ENCODE measurements around the gene EIF3I. TPM values are rescaled to one million over a fixed set of nuclear protein-coding genes. Genes with fewer than 3 reads are reported as not detected.

The EIF3I gene
- 100 to 1,000 TPM; 174 to 366 (median 241) TPM for total RNA-seq

DNA sequence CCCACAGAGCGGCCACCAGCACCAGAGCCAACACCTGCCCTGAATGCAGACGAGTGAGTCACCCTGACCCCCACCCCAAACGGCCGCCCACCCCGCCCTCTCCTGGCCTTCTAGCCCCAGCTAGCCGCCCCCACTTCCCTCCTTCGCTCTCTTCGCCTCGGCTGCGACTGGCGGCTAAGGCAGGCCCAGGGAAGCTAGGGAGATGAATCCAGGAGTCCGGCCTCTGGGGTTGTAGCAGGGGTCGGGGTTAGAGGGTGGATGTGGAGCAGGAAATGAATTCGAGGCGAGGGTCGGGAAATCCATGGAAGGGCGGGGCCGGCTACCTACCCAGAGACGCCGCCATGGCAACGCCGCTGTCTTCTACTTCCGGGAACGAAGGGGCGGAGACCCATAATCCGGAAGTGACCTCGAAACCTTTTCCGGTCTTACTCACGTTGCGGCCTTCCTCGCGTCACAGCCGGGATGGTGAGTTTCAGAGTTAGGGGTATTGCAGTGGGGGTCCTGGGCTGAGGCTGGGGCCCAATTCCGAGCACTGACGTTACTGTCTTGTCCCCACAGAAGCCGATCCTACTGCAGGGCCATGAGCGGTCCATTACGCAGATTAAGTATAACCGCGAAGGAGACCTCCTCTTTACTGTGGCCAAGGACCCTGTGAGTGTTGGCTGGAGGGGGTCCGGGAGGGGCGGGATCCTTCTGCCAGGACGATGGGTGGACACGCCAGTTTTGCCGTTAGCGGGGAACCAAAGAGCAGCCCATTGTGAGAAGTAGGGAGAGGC lies at the start of gene EIF3I, which contains the start of gene TMEM234:
TSS of gene EIF3I (plus strand) at position 428 of the 776 bp plus-strand sequence. CDS start at position 463, 35 bp downstream.
TSS of gene TMEM234 (minus strand) at position 374 of the 776 bp plus-strand sequence. CDS start at position 343, 31 bp downstream.
- Histone ChIP-seq H3K4me1 (replicated peaks in 1 of 2) (peaks cover 16 to 18% of the 10 kb centered on the region in 2 donors), H3K4me3 (peak within 1 kb of the TSS; percentile 57 to 95 (median 93)), H3K27ac (peak within 1 kb of the TSS; percentile 80 to 92)
- in situ Hi-C loops (cut with MboI; ENCODE audit: low pct_unique_long_range_greater_than_20kb in 2 of 9, low sequenced_read_pairs in 9 of 9, unreplicated experiment in 9 of 9): no loop called here
- WGBS, 10 experiments: 0 to 10% (median 0%) methylated on average over 2 to 19 of the region's 46 CpGs; no CpG with 5 or more reads in 6 of the 10 experiments
- peak; percentile 71 to 96 (median 94) for ATAC-seq (replicated peaks in 6 of 8)

DNA sequence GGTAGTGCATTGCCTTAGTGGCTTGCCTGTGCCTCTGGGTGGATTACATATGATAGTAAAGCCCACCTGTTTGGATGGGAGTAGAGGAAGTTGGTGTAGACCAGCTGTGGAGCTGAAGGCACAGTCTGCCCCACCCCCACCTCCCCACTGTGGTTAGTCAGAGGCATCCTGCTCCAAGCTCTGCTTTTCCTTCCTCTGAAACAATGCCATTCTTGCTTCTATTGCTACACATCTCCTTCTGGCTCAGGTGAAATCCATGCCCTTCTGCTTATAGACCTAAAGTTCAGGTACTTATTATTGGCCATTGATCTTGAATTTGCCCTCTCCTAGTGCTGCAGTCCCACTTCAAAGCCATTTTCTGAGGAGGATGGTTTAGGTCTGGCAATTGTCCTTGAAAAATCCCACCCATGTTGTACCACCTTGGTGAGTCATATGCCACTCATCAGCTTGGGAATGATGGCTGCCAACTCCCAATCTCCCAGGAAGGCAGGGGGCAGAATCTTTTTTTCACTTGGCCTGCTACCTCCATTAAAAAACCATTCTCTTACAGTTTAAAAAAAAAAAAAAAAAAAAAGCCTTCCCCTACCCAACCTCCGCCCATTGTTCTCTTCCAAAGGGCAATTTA lies 49.5 kb upstream of the EIF3I start:
- Histone ChIP-seq H3K27ac (no peak overlapping the region), H3K4me3 (no peak overlapping the region), H3K4me1 (replicated peaks in 1 of 2) (no peaks in the 10 kb centered on the region)
- in situ Hi-C loops (cut with MboI; ENCODE audit: low pct_unique_long_range_greater_than_20kb in 2 of 9, low sequenced_read_pairs in 9 of 9, unreplicated experiment in 9 of 9): no loop called here
- WGBS, 10 experiments: 71 to 100% (median 100%) methylated on average over 1 of the region's 1 CpG; no CpG with 5 or more reads in 3 of the 10 experiments
- no peak for ATAC-seq (replicated peaks in 6 of 8)

DNA sequence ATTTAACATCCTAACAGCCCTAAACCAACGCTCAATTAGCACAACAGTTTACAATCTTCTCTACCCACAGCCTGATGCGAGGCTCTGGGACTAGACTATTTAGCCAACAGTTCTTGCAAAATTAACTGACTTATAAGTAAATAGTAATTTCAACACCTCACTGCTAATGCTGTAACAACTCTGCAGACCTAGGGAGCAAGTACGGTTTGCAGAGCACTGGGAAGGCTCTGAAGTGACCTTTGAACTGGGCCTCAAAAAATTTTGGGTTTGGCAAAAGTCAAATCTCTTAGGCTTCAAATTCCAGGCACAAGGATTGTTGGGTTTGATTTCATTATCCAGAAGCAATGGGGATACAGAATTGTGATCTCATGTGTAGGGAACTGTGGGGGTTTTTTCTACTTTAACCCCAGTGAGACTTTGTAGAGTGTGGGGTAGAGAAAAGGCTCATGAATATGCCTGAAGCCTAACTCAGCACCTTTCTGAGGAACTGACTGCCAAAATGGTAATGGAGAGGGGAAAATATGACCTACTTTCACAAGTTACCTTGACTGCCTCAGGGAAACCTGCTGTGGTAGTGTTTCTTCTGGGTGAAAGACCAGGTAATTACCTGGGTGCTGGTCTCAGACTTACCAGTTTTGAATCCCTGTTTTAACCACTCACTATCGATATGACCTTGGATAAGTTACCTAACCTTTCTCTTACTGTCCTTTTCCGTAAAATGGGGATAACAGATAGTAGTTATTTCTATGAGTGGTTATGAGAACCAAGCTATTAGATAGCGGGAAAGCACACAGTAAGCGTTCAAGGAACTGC lies 43.6 kb upstream of the EIF3I start:
- ATAC-seq (replicated peaks in 6 of 8): no peak
- H3K4me3 ChIP-seq: peak overlapping the region in 4 of 5 donors; percentile 44 to 66 (median 59)
- H3K27ac ChIP-seq: peak overlapping the region; percentile 88 to 94
- 69 to 100% (median 83%) methylated on average over 1 to 7 of the region's 7 CpGs; no CpG with 5 or more reads in 1 of the 10 experiments for WGBS, 10 experiments
- peaks cover 25 to 29% of the 10 kb centered on the region in 2 donors for H3K4me1 ChIP-seq (replicated peaks in 1 of 2)
- in situ Hi-C loops (cut with MboI; ENCODE audit: low pct_unique_long_range_greater_than_20kb in 2 of 9, low sequenced_read_pairs in 9 of 9, unreplicated experiment in 9 of 9): no loop called here

DNA sequence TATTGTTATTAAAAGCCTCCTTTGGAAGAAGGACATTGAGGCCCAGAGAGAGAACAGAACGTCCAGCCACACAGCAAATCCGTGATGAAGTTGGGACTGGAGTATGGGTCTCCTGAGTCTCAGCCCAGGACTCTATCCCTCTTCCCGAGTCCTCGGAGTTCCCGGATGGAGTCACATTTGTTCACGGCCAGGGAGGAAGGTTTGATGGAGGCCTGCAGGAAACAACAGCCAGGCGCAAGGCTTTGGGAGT lies 43.1 kb upstream of the EIF3I start:
- ATAC-seq (replicated peaks in 6 of 8): peak in 4 of 8 experiments; percentile 1 to 8 (median 4)
- peak overlapping the region; percentile 44 to 66 (median 62) for H3K4me3 ChIP-seq

DNA sequence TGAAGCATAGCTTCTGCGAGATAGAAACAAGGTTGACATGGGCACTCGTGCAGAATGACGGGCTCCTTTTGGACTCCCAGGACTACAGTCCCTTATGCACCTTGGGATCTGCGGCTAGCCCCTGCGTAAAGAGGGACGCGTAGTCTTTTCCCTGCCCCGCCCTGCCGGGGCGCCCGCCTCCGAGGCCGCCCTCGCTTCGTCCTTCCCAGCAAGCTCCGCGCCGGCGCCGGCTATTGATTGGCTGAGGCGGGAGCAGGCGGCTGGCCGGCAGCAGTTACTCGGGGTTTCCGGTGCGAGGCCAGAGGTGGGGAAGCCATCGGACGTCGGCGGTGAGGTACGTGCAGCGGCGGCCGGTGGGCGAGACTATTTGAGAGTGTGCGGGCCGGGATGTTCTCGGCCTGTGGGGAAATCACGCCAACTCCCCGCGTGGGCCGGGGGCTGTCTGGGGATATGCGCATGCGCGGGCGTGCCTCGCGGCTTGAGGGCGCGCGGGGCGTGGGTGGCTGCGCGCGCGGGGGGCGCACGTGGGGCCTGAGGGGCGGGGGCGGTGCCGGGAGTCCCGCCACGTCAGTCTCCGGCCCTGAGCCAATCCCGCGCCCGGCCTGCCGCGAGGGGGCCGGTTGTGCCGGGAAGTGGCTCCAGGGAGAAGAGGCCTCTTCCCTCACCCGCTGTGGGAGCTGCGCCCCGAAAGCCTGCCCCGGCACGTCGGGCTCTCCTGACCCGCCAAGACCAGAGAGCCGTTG lies 42.6 kb upstream of the EIF3I start, which contains the start of gene TXLNA:
TSS of gene TXLNA (plus strand) at position 233 of the 743 bp plus-strand sequence. CDS start 671 bp downstream, outside the sequence.
- peak within 1 kb of the TSS; percentile 88 to 94 for H3K27ac ChIP-seq
- ATAC-seq (replicated peaks in 6 of 8): peak; percentile 73 to 91 (median 90)
- in situ Hi-C loops (cut with MboI; ENCODE audit: low pct_unique_long_range_greater_than_20kb in 2 of 9, low sequenced_read_pairs in 9 of 9, unreplicated experiment in 9 of 9): no loop called here
- whole genome bisulfite sequencing, 10 experiments: 0 to 7% (median 0%) methylated on average over 2 to 15 of the region's 79 CpGs; no CpG with 5 or more reads in 4 of the 10 experiments
- peaks cover 25 to 29% of the 10 kb centered on the region in 2 donors for H3K4me1 ChIP-seq (replicated peaks in 1 of 2)
- H3K4me3 ChIP-seq: peak within 1 kb of the TSS; percentile 44 to 66 (median 62)

More for the DNA sequence above, 43.1 kb upstream of the EIF3I start:
- 0 to 60% (median 38%) methylated on average over 1 to 7 of the region's 7 CpGs; no CpG with 5 or more reads in 2 of the 10 experiments for WGBS, 10 experiments
- peak overlapping the region; percentile 88 to 94 for H3K27ac ChIP-seq
- H3K4me1 ChIP-seq (replicated peaks in 1 of 2): peaks cover 25 to 29% of the 10 kb centered on the region in 2 donors
- in situ Hi-C loops (cut with MboI; ENCODE audit: low pct_unique_long_range_greater_than_20kb in 2 of 9, low sequenced_read_pairs in 9 of 9, unreplicated experiment in 9 of 9): no loop called here

DNA sequence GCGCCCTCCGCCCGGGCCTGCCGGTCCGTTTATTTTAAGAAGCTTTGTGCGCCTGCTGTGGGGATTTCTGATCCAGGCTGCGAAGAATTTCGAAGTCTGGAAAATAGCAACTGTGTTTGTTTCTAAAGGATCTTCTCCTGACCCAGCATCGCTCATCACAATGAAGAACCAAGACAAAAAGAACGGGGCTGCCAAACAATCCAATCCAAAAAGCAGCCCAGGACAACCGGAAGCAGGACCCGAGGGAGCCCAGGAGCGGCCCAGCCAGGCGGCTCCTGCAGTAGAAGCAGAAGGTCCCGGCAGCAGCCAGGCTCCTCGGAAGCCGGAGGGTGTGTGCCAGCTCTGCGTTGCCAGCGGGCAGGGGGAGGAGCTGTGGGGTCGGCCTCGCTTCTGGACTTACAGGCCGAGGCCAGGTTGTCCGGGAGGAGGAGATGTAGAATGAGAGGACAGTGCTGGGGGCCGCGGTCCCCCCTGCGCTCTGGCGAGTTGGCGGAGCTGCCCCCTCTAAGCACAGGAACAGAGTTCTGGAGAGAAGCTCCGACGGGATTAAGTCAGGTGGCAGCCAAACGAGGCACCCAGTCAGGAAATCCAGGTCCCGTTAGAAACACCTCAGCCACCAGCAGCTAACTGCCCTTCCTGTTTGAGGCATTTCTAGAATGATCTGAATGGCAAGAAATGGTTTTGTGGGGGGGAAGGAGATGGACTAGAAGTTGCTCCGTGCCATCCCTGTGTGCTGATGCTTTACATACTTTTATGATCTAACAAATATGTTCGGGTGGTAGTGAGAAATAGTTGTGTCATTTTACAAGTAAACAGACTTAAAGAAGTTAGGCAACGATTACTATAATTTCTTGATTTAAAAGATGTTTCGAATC lies 41.8 kb upstream of the EIF3I start:
- Histone ChIP-seq H3K27ac (peak overlapping the region; percentile 88 to 94), H3K4me1 (replicated peaks in 1 of 2) (peaks cover 25 to 29% of the 10 kb centered on the region in 2 donors), H3K4me3 (peak overlapping the region; percentile 44 to 66 (median 62))
- in situ Hi-C loops (cut with MboI; ENCODE audit: low pct_unique_long_range_greater_than_20kb in 2 of 9, low sequenced_read_pairs in 9 of 9, unreplicated experiment in 9 of 9): no loop called here
- ATAC-seq (replicated peaks in 6 of 8): peak; percentile 35 to 50 (median 38)
- WGBS, 10 experiments: 0 to 68% (median 12%) methylated on average over 2 to 27 of the region's 36 CpGs

DNA sequence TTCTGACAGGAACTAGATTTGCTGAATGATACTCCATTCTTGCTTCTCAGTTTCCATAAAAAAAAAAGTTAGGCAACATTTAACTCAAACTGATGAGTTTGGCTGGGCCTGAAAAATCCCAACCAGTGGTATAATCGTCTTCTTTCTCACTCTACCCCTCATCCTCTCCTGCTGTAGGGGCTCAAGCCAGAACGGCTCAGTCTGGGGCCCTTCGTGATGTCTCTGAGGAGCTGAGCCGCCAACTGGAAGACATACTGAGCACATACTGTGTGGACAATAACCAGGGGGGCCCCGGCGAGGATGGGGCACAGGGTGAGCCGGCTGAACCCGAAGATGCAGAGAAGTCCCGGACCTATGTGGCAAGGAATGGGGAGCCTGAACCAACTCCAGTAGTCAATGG lies 41.1 kb upstream of the EIF3I start:
- Histone ChIP-seq H3K27ac (no peak overlapping the region), H3K4me3 (peak overlapping the region; percentile 44 to 66 (median 62)), H3K4me1 (replicated peaks in 1 of 2) (peaks cover 25 to 32% of the 10 kb centered on the region in 2 donors)
- ATAC-seq (replicated peaks in 6 of 8): no peak
- WGBS, 10 experiments: 0 to 87% (median 51%) methylated on average over 2 to 9 of the region's 9 CpGs; no CpG with 5 or more reads in 2 of the 10 experiments
- in situ Hi-C loops (cut with MboI; ENCODE audit: low pct_unique_long_range_greater_than_20kb in 2 of 9, low sequenced_read_pairs in 9 of 9, unreplicated experiment in 9 of 9): no loop called here

DNA sequence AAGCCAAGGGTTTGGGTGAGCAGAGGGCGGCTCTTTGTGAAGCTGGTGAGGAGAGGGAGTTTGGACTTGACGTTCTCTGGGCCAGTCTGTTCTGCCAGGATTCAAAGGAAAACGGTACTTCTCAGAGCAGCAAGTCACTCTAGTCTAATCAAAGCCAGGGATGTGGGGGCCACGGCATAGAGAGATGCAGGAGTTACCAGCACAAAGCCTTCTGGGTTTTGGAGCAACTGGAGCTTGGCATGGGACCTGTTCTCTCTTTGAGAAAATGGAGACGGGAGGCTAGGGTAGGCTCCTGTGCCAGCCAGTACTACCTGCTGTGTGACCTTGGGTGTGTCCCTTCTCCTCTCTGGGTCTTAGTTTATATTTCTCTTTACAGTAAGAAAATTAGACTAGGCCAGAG lies 40.6 kb upstream of the EIF3I start:
- Histone ChIP-seq H3K27ac (no peak overlapping the region), H3K4me1 (replicated peaks in 1 of 2) (peaks cover 25 to 37% of the 10 kb centered on the region in 2 donors), H3K4me3 (peak overlapping the region in 4 of 5 donors; percentile 44 to 66 (median 59))
- no peak for ATAC-seq (replicated peaks in 6 of 8)
- 40 to 100% (median 94%) methylated on average over 1 to 5 of the region's 5 CpGs; no CpG with 5 or more reads in 4 of the 10 experiments for WGBS, 10 experiments
- in situ Hi-C loops (cut with MboI; ENCODE audit: low pct_unique_long_range_greater_than_20kb in 2 of 9, low sequenced_read_pairs in 9 of 9, unreplicated experiment in 9 of 9): no loop called here

DNA sequence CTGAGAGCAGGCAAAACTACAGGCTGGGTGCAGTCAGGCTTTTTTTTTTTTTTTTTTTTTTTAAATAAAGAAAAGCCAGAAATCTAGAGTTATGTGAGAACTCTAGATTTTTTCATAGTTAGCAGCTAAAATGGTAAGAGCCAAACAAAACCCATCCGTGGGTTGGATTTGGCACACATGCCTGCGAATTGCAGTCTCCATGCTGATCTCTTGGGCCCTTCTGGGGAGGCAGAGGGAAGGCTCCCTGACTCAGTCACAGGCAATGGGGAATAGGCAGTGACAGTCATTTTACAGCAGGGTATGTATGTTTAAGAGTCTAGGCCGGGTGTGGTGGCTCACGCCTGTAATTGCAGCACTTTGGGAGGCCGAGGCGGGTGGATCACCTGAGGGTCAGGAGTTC lies 40.1 kb upstream of the EIF3I start:
- ATAC-seq (replicated peaks in 6 of 8): no peak
- 55 to 100% (median 95%) methylated on average over 2 to 6 of the region's 6 CpGs; no CpG with 5 or more reads in 3 of the 10 experiments for WGBS, 10 experiments
- Histone ChIP-seq H3K4me1 (replicated peaks in 1 of 2) (peaks cover 25 to 37% of the 10 kb centered on the region in 2 donors), H3K4me3 (peak overlapping the region in 1 of 5 donors; percentile 54), H3K27ac (no peak overlapping the region)
- in situ Hi-C loops (cut with MboI; ENCODE audit: low pct_unique_long_range_greater_than_20kb in 2 of 9, low sequenced_read_pairs in 9 of 9, unreplicated experiment in 9 of 9): no loop called here

DNA sequence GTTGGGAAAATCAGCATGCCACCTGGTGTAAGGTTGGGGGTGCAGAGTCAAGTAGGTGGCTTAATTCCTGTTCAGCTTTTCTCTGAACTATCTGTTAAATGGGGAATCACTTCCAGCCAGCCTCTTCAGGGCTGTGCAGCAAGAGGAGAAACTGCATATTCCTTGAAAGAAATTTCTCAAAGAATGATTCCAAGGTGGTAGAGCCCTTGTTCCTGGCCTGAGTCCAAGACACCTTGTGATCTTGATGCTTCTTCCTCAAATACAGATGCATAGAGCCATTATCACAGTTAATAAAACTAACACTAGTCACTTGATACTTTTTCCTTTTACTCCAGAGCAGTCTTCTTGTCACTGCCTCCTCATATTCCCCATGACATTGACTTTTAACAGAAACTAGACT lies 37.6 kb upstream of the EIF3I start:
- no peak overlapping the region for H3K27ac ChIP-seq
- ATAC-seq (replicated peaks in 6 of 8): no peak
- H3K4me1 ChIP-seq (replicated peaks in 1 of 2): peaks cover 17 to 28% of the 10 kb centered on the region in 2 donors
- H3K4me3 ChIP-seq: no peak overlapping the region
- in situ Hi-C loops (cut with MboI; ENCODE audit: low pct_unique_long_range_greater_than_20kb in 2 of 9, low sequenced_read_pairs in 9 of 9, unreplicated experiment in 9 of 9): no loop called here

DNA sequence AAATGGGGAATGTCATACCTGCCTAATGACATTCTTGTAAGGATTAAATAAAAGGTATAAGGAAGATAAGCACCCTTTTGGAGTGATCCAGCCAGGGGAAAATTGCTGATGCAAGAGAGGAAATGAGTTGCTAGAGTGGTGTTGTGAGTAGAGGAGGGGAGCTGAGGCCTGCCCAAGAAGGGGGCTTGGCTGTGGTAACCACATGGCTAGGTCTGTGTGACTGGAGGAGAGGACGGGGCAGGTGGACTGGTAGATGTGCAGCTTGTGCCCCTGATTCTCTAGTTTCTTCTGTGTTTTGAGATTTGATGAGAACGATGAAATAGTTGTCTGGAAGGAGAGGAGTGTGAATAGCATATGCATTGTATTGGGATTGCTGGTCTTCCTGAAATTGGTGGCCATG lies 36.1 kb upstream of the EIF3I start:
- 92 to 100% (median 100%) methylated on average over 1 to 2 of the region's 2 CpGs; no CpG with 5 or more reads in 4 of the 10 experiments for WGBS, 10 experiments
- in situ Hi-C loops (cut with MboI; ENCODE audit: low pct_unique_long_range_greater_than_20kb in 2 of 9, low sequenced_read_pairs in 9 of 9, unreplicated experiment in 9 of 9): no loop called here

More for the DNA sequence above, 36.1 kb upstream of the EIF3I start:
- Histone ChIP-seq H3K4me3 (no peak overlapping the region), H3K4me1 (replicated peaks in 1 of 2) (peaks cover 13 to 22% of the 10 kb centered on the region in 2 donors), H3K27ac (no peak overlapping the region)
- peak in 4 of 8 experiments; percentile 31 to 78 (median 56) for ATAC-seq (replicated peaks in 6 of 8)

Measured in motor neuron (in vitro differentiated cells).